Fibroblast of skin of left biceps (primary cell): ENCODE measurements around the gene AGPS.
"Not testable (repeated sequence)": the region's sequence is repeated elsewhere in the genome, so short reads cannot be mapped to it uniquely, and the experiment has no call there.

Source experiments
- DNase-seq, 2 experiments: peaks; one replicate each; pipeline ENCODE4 v3.0.0-alpha.2; 2013; ENCODE audit warnings: low read depth in 2 of 2

Gene AGPS

GRCh38 chr2:177419274-177419673, 26.7 kb downstream of the AGPS start:
- DNase-seq, result peak in 1 of 2 experiments; percentile 47

- no peak for DNase-seq
Measured at GRCh38 chr2:177422271-177422670, 29.7 kb downstream of the AGPS start.

GRCh38 chr2:177424120-177424519, 31.5 kb downstream of the AGPS start:
- not testable (repeated sequence) for DNase-seq

GRCh38 chr2:177424620-177425019, 32.0 kb downstream of the AGPS start:
- DNase-seq, result not testable (repeated sequence)

- no peak for DNase-seq
Measured at GRCh38 chr2:177427316-177427715, 34.7 kb downstream of the AGPS start.

GRCh38 chr2:177427936-177428335, 35.4 kb downstream of the AGPS start:
- DNase-seq, result not testable (repeated sequence)

- peak; percentile 90 to 91 for DNase-seq
Measured at GRCh38 chr2:177429688-177430325, 37.2 kb downstream of the AGPS start.

GRCh38 chr2:177430411-177430810, 37.8 kb downstream of the AGPS start:
- DNase-seq, result peak; percentile 14 to 30

- not testable (repeated sequence) for DNase-seq
Measured at GRCh38 chr2:177431111-177431725, 38.6 kb downstream of the AGPS start.

GRCh38 chr2:177432703-177433102, 40.1 kb downstream of the AGPS start:
- no peak for DNase-seq

GRCh38 chr2:177433402-177433801, 40.8 kb downstream of the AGPS start:
- DNase-seq, result no peak

GRCh38 chr2:177434475-177434874, 41.9 kb downstream of the AGPS start:
- no peak for DNase-seq

GRCh38 chr2:177445200-177445599, 52.6 kb downstream of the AGPS start:
- DNase-seq, result no peak

- no peak for DNase-seq
Measured at GRCh38 chr2:177448031-177448430, 55.5 kb downstream of the AGPS start.

GRCh38 chr2:177449159-177449558, 56.6 kb downstream of the AGPS start:
- no peak for DNase-seq

- no peak for DNase-seq
Measured at GRCh38 chr2:177455187-177455586, 62.6 kb downstream of the AGPS start.

GRCh38 chr2:177459756-177460155, 67.2 kb downstream of the AGPS start:
- DNase-seq, result not testable (repeated sequence)

- DNase-seq, result no peak
Measured at GRCh38 chr2:177460973-177461585, 68.5 kb downstream of the AGPS start.

- no peak for DNase-seq
Measured at GRCh38 chr2:177464549-177464948, 72.0 kb downstream of the AGPS start.

- no peak for DNase-seq
Measured at GRCh38 chr2:177465400-177466138, 73.0 kb downstream of the AGPS start.

GRCh38 chr2:177466337-177467195, 74.0 kb downstream of the AGPS start:
- no peak for DNase-seq
